ENCODE results near the gene POTEC.
"Not testable (repeated sequence)": the region's sequence is repeated elsewhere in the genome, so short reads cannot be mapped to it uniquely, and the experiment has no call there.

GRCh38 chr18:14486926-14487580 lies 56.3 kb downstream of the POTEC start:
- not testable (repeated sequence) for TF ChIP-seq CTCF, POLR2A (IDR thresholded peaks at IDR 0.05)

Data from body of pancreas (tissue), 4 donors.